Pancreas (tissue), 10 donors: ENCODE data around the gene CXXC5. TPM values are rescaled to one million over a fixed set of nuclear protein-coding genes. Genes with fewer than 3 reads are reported as not detected.
A peak's percentile ranks its signal among the peaks of the same experiment; 100 is the strongest.
"Not testable (repeated sequence)": the region's sequence is repeated elsewhere in the genome, so short reads cannot be mapped to it uniquely, and the experiment has no call there.

Source experiments
- ATAC-seq, 4 donors: fragments of 200-7000 bp; cut with Tn5 transposase; one replicate each; pipeline versions ENCODE4 v1.8.0 to v1.9.1; 2020; ENCODE audit warnings: mild to moderate bottlenecking in 4 of 4, moderate library complexity in 4 of 4
- DNase-seq, 6 donors: peaks; one replicate each; pipeline ENCODE4 v3.0.0-alpha.2; 2020
- FAIRE-seq: peaks from 2 replicates; lab custom pipeline; 2012; peaks lifted over from hg19 to GRCh38; lab: Jason Lieb, UNC
- H3K27ac ChIP-seq, 4 donors: fragments of 200-600 bp; sonication (generic); 1 replicate in 3 of 4; 2 replicates in 1 of 4; pipeline versions ENCODE4 v1.5.0 to v1.8.0; 2020
- H3K27me3 ChIP-seq, 4 donors: fragments of 200-600 bp; one replicate each; pipeline ENCODE4 v1.8.0; 2021
- H3K36me3 ChIP-seq, 3 donors: fragments of 200-600 bp; sonication (generic) in 1 of 3; one replicate each; pipeline versions ENCODE4 v1.5.0 to v1.8.0; 2020 to 2021
- H3K4me1 ChIP-seq, 3 donors: fragments of 200-600 bp; one replicate each; pipeline ENCODE4 v1.8.0; 2021
- H3K4me3 ChIP-seq, 4 donors: fragments of 200-600 bp; sonication (generic) in 2 of 4; one replicate each; pipeline versions ENCODE4 v1.5.0 to v1.8.0; 2020 to 2021
- H3K9me3 ChIP-seq, 4 donors: fragments of 200-600 bp; one replicate each; pipeline ENCODE4 v1.8.0; 2021
- CTCF ChIP-seq, 4 donors: fragments of 200-600 bp; sonication (generic) in 3 of 4; IDR thresholded peaks; one replicate each; pipeline versions ENCODE4 v1.5.0 to v1.8.0; 2021; ENCODE audit warnings: antibody characterized with exemption in 4 of 4
- WGBS, 2 donors: extraction: QIAGEN DNeasy Blood & Tissue Kit; methylation state at CpG; one replicate each; pipeline ENCODE4 v1.1.7; 2013; 5-methylcytosine and 5-hydroxymethylcytosine counted together
- intact Hi-C, 3 donors: fragments of 100-400 bp; cut with DNase I; formaldehyde crosslinking; loops; one replicate each; pipeline versions ENCODE4 v1.11.1 to v1.14.2; 2022
- polyA plus RNA-seq, 2 donors: library from polyadenylated mRNA; stranded (reverse); fragments of 200-250 nt; gene quantifications; one replicate each; pipeline ENCODE4 v1.2.3, GENCODE V29; 2013
- total RNA-seq, 6 donors: library from RNA; stranded (reverse); fragmentation: NEBNext Ultra II Directional in 4 of 6; extraction: Animal tissue kit (Norgen Biotek cat#: 25700) in 4 of 6; gene quantifications; one replicate each; pipeline versions ENCODE4 v1.2.1 to v1.2.4, GENCODE V29; 2021 to 2023
- donor health status: healthy with polysubstance abuse.
- donor health status: DM: no; HTN: no; CAD: no; lungs with moderate emphysema.
- donor health status: DM: no; HTN: no; CAD: no.
- donor health status: control.
- donor health status: control.
- donor health status: Bipolar disorder and iron deficiency.
- donor health status: DM: yes; HTN: yes; CAD: no.
- donor health status: DM: no; HTN: no; CAD: no.
- donor health status: DM: no; HTN: no; CAD: no.
- donor health status: DM: yes; HTN: yes; CAD: no.

The CXXC5 gene
- 10 to 100 TPM; 39.5 to 70.5 (median 45.4) TPM for total RNA-seq
- 10 to 100 TPM; 33.0 to 36.4 TPM for polyA plus RNA-seq

GRCh38 chr5:139648205-139649081 is at the start of gene CXXC5:
Gene CXXC5, plus strand, starts transcription at chr5:139648349. Its CDS starts 32,175 bp downstream, at chr5:139680524.
- intact Hi-C loops: no loop called here
- H3K27me3 ChIP-seq: no peaks in the 10 kb centered on the region
- H3K4me3 ChIP-seq: peak within 1 kb of the TSS; percentile 98 to 99 (median 98)
- ATAC-seq (peak; percentile 53 to 75 (median 68)), FAIRE-seq (no peak), DNase-seq (peak; percentile 88 to 95 (median 92))
- no peaks in the 10 kb centered on the region for H3K9me3 ChIP-seq
- peaks cover 23 to 44% (median 26%) of the 10 kb centered on the region in 3 donors for H3K4me1 ChIP-seq
- H3K27ac ChIP-seq: peak within 1 kb of the TSS; percentile 94 to 96 (median 96)
- H3K36me3 ChIP-seq: no peaks in the 10 kb centered on the region
- TF ChIP-seq CTCF (IDR thresholded peaks at IDR 0.05): no peak
- WGBS, 2 donors: 0 to 1% methylated on average over 41 to 106 of the region's 106 CpGs

GRCh38 chr5:139598601-139598965 is 49.6 kb upstream of the CXXC5 start:
- 97 to 99% methylated on average over 5 of the region's 5 CpGs for whole genome bisulfite sequencing, 2 donors

GRCh38 chr5:139600336-139600949 is 47.7 kb upstream of the CXXC5 start:
- no peak for DNase-seq
- intact Hi-C loops: no loop called here
- H3K27ac ChIP-seq: no peak overlapping the region
- FAIRE-seq: no peak
- ATAC-seq: no peak
- no peaks in the 10 kb centered on the region for H3K9me3 ChIP-seq
- no peak overlapping the region for H3K4me3 ChIP-seq
- H3K36me3 ChIP-seq: peaks cover 0 to 28% (median 18%) of the 10 kb centered on the region in 3 donors
- no peak for TF ChIP-seq CTCF (IDR thresholded peaks at IDR 0.05)
- no peaks in the 10 kb centered on the region for H3K27me3 ChIP-seq
- no peaks in the 10 kb centered on the region for H3K4me1 ChIP-seq
- WGBS, 2 donors: 95% methylated on average over 7 of the region's 7 CpGs

More at GRCh38 chr5:139598601-139598965, 49.6 kb upstream of the CXXC5 start:
- H3K27ac ChIP-seq, intact Hi-C loops, H3K4me1 ChIP-seq, H3K27me3 ChIP-seq, ATAC-seq, FAIRE-seq, DNase-seq, H3K4me3 ChIP-seq, H3K9me3 ChIP-seq: not testable (repeated sequence)
- peaks cover 0 to 28% (median 18%) of the 10 kb centered on the region in 3 donors for H3K36me3 ChIP-seq

- intact Hi-C loops: no loop called here
- H3K27me3 ChIP-seq: no peaks in the 10 kb centered on the region
- no peaks in the 10 kb centered on the region for H3K9me3 ChIP-seq
- FAIRE-seq (no peak), DNase-seq (no peak), ATAC-seq (no peak)
- H3K4me1 ChIP-seq: no peaks in the 10 kb centered on the region
- 92 to 93% methylated on average over 12 of the region's 12 CpGs for WGBS, 2 donors
- peaks cover 0 to 28% (median 18%) of the 10 kb centered on the region in 3 donors for H3K36me3 ChIP-seq
- no peak overlapping the region for H3K27ac ChIP-seq
- H3K4me3 ChIP-seq: no peak overlapping the region
- no peak for TF ChIP-seq CTCF (IDR thresholded peaks at IDR 0.05)
Observed at GRCh38 chr5:139601429-139601828, 46.7 kb upstream of the CXXC5 start.

- intact Hi-C loops, H3K4me1 ChIP-seq, H3K27ac ChIP-seq, H3K4me3 ChIP-seq, FAIRE-seq, ATAC-seq, H3K27me3 ChIP-seq, H3K9me3 ChIP-seq, DNase-seq: not testable (repeated sequence)
- peaks cover 0 to 28% (median 18%) of the 10 kb centered on the region in 3 donors for H3K36me3 ChIP-seq
- WGBS, 2 donors: 77 to 81% methylated on average over 9 of the region's 9 CpGs
Observed at GRCh38 chr5:139601948-139602347, 46.2 kb upstream of the CXXC5 start.
